HCT116 (cell line): Measurements from ENCODE around the gene ACRV1. TPM values are rescaled to one million over a fixed set of nuclear protein-coding genes. Genes with fewer than 3 reads are reported as not detected.

ENCODE experiments used
- ATAC-seq: fragments of 200-7000 bp; cut with Tn5 transposase; 2 replicates; pipeline ENCODE4 v1.9.1; 2020; ENCODE audit warnings: mild to moderate bottlenecking, moderate library complexity
- BruUV-seq: library from RNA; stranded (reverse); fragments of 400-500 nt; replicated peaks from 2 replicates; lab custom pipeline; 2021; lab: Mats Ljungman, UMichigan
- CTCF ChIA-PET: fragments of 300-600 bp; sonication (Branson Sonifier 250); formaldehyde crosslinking; loops from one replicate; lab custom pipeline; 2021; ENCODE audit warnings: antibody characterized with exemption; lab: Charles Lee
- POLR2A ChIA-PET: fragments of 300-600, 350-600 bp; sonication (Branson Sonifier 250); formaldehyde crosslinking; loops from one replicate; lab custom pipeline; 2021; ENCODE audit warnings: antibody characterized with exemption; lab: Charles Lee
- RAD21 ChIA-PET, 2 experiments: fragments of 300-600 bp; sonication (Branson Sonifier 250); formaldehyde crosslinking; loops; one replicate each; lab custom pipeline; 2023; ENCODE audit warnings: low total read pairs in 2 of 2; ENCODE audit not compliant: uncharacterized antibody in 2 of 2, unreplicated experiment in 2 of 2, low non-redundant PET in 1 of 2; lab: Charles Lee
- DNase-seq: peaks from one replicate; pipeline ENCODE4 v3.0.0-alpha.2; 2010; ENCODE audit warnings: low read depth, low spot score
- H2AFZ ChIP-seq: fragments of 200-600 bp; shearing (Covaris generic), sonication (generic); 2 replicates; pipeline ENCODE4 v1.6.1; 2017; ENCODE audit warnings: low read depth, mixed run types, mixed read lengths, antibody characterized with exemption, low read length; ENCODE audit not compliant: poor library complexity, severe bottlenecking
- H3K27ac ChIP-seq: 2 replicates; pipeline ENCODE4 v1.5.1; 2012; ENCODE audit warnings: low read depth, low read length
- H3K27me3 ChIP-seq: fragments of 200-600 bp; sonication (generic); 2 replicates; pipeline ENCODE4 v1.6.1; 2016; ENCODE audit warnings: mixed run types, low read length, mixed read lengths; ENCODE audit not compliant: insufficient read depth
- H3K36me3 ChIP-seq, 2 experiments: fragments of 200-500 bp in 1 of 2; fragments of 200-600 bp in 1 of 2; sonication (Bioruptor generic) in 1 of 2; sonication (generic) in 1 of 2; 2 replicates each; pipeline versions ENCODE4 v1.5.1 to v1.6.1; 2014 to 2016; ENCODE audit warnings: low read length in 2 of 2, inconsistent platforms in 1 of 2, mixed read lengths in 1 of 2, mixed run types in 1 of 2; ENCODE audit not compliant: insufficient read depth in 2 of 2, control insufficient read depth in 1 of 2
- H3K4me1 ChIP-seq, 2 experiments: fragments of 200-600 bp in 1 of 2; sonication (generic) in 1 of 2; 2 replicates each; pipeline versions ENCODE4 v1.5.1 to v1.6.1; 2012 to 2017; ENCODE audit warnings: low read length in 2 of 2, inconsistent platforms in 1 of 2, mild to moderate bottlenecking in 1 of 2, mixed read lengths in 1 of 2, mixed run types in 1 of 2, moderate library complexity in 1 of 2; ENCODE audit not compliant: insufficient read depth in 2 of 2, control insufficient read depth in 1 of 2
- H3K4me2 ChIP-seq: fragments of 200-600 bp; sonication (generic); 2 replicates; pipeline ENCODE4 v1.6.1; 2017; ENCODE audit warnings: mixed run types, low read length, mixed read lengths
- H3K4me3 ChIP-seq, 2 experiments: fragments of 200-600 bp in 1 of 2; sonication (generic) in 1 of 2; replicated peaks in 1 of 2; 2 replicates each; pipeline ENCODE4 v1.5.1; 2011 to 2016; ENCODE audit warnings: low read length in 2 of 2, control low read depth in 1 of 2, low read depth in 1 of 2, mild to moderate bottlenecking in 1 of 2, mixed read lengths in 1 of 2, mixed run types in 1 of 2
- H3K79me2 ChIP-seq: fragments of 200-600 bp; sonication (generic); 2 replicates; pipeline ENCODE4 v1.6.1; 2017; ENCODE audit warnings: mild to moderate bottlenecking, mixed run types, low read length, moderate library complexity, mixed read lengths; ENCODE audit not compliant: insufficient read depth
- H3K9ac ChIP-seq: fragments of 200-600 bp; sonication (generic); 2 replicates; pipeline ENCODE4 v1.6.1; 2016; ENCODE audit warnings: low read length, mixed read lengths
- H3K9me2 ChIP-seq: fragments of 200-600 bp; sonication (generic), shearing (Covaris generic); 2 replicates; pipeline ENCODE4 v1.6.1; 2017; ENCODE audit warnings: mixed run types, mild to moderate bottlenecking, moderate library complexity; ENCODE audit not compliant: insufficient read depth
- H3K9me3 ChIP-seq, 2 experiments: fragments of 200-500 bp in 1 of 2; fragments of 200-600 bp in 1 of 2; sonication (Bioruptor generic) in 1 of 2; sonication (generic) in 1 of 2; 2 replicates each; pipeline ENCODE4 v1.6.1; 2014 to 2017; ENCODE audit warnings: low read length in 2 of 2, mixed read lengths in 2 of 2, inconsistent platforms in 1 of 2, low read depth in 1 of 2, mild to moderate bottlenecking in 1 of 2, mixed run types in 1 of 2, moderate library complexity in 1 of 2; ENCODE audit not compliant: control insufficient read depth in 1 of 2, insufficient read depth in 1 of 2
- H4K20me1 ChIP-seq: fragments of 200-600 bp; sonication (generic), shearing (Covaris generic); 2 replicates; pipeline ENCODE4 v1.6.1; 2017; ENCODE audit warnings: mixed run types, mild to moderate bottlenecking, moderate library complexity; ENCODE audit not compliant: insufficient read depth
- ATF3 ChIP-seq: IDR thresholded peaks from 2 replicates; pipeline ENCODE4 v1.6.1; 2012
- CEBPB ChIP-seq: IDR thresholded peaks from 2 replicates; pipeline ENCODE4 v1.6.1; 2012; ENCODE audit warnings: low read depth
- CTCF ChIP-seq, 3 experiments: fragments of 200-600 bp in 1 of 3; sonication (generic) in 1 of 3; IDR thresholded peaks in 2 of 3; conservative IDR thresholded peaks in 1 of 3; 2 replicates each; pipeline ENCODE4 v1.5.1; 2012 to 2017; ENCODE audit warnings: low read depth in 2 of 3, low read length in 2 of 3, antibody characterized with exemption in 1 of 3, borderline replicate concordance in 1 of 3, control low read depth in 1 of 3, mild to moderate bottlenecking in 1 of 3, mixed read lengths in 1 of 3, mixed run types in 1 of 3, moderate library complexity in 1 of 3; ENCODE audit not compliant: insufficient read depth in 1 of 3
- EGR1 ChIP-seq: IDR thresholded peaks from 2 replicates; pipeline ENCODE4 v1.6.1; 2012; ENCODE audit warnings: low read depth
- ELF1 ChIP-seq: IDR thresholded peaks from 2 replicates; pipeline ENCODE4 v1.6.1; 2012; ENCODE audit warnings: low read depth, borderline replicate concordance
- EZH2 ChIP-seq: fragments of 200-600 bp; sonication (generic); IDR thresholded peaks from 2 replicates; pipeline ENCODE4 v1.6.1; 2017; ENCODE audit warnings: antibody characterized with exemption, mixed run types
- EZH2phosphoT487 ChIP-seq: fragments of 200-600 bp; IDR thresholded peaks from 2 replicates; pipeline ENCODE4 v1.6.1; 2018; ENCODE audit warnings: antibody characterized with exemption, borderline replicate concordance
- FOSL1 ChIP-seq: IDR thresholded peaks from 2 replicates; pipeline ENCODE4 v1.6.1; 2012; ENCODE audit warnings: low read depth
- JUND ChIP-seq: IDR thresholded peaks from 2 replicates; pipeline ENCODE4 v1.6.1; 2012
- MAX ChIP-seq: IDR thresholded peaks from 2 replicates; pipeline ENCODE4 v1.6.1; 2012
- POLR2A ChIP-seq: IDR thresholded peaks from 2 replicates; pipeline ENCODE4 v1.7.0; 2011; ENCODE audit warnings: borderline replicate concordance; ENCODE audit not compliant: insufficient read depth, insufficient read length; ENCODE audit errors: extremely low read depth
- POLR2AphosphoS5 ChIP-seq: IDR thresholded peaks from 2 replicates; pipeline ENCODE4 v1.6.1; 2011; ENCODE audit warnings: mild to moderate bottlenecking, low read depth, low read length, moderate library complexity
- RAD21 ChIP-seq: IDR thresholded peaks from 2 replicates; pipeline ENCODE4 v1.6.1; 2012; ENCODE audit warnings: low read depth, mild to moderate bottlenecking
- REST ChIP-seq: IDR thresholded peaks from 2 replicates; pipeline ENCODE4 v1.6.1; 2012; ENCODE audit warnings: low read depth
- SIN3A ChIP-seq: IDR thresholded peaks from 2 replicates; pipeline ENCODE4 v1.6.1; 2012; ENCODE audit warnings: low read depth
- SRF ChIP-seq: IDR thresholded peaks from 2 replicates; pipeline ENCODE4 v1.6.1; 2012; ENCODE audit warnings: low read depth
- YY1 ChIP-seq: IDR thresholded peaks from 2 replicates; pipeline ENCODE4 v1.6.1; 2011; ENCODE audit warnings: low read length, low read depth, moderate library complexity, mild to moderate bottlenecking; ENCODE audit not compliant: insufficient replicate concordance; ENCODE audit errors: extremely low read depth
- ZFX ChIP-seq: fragments of 450-650 bp; IDR thresholded peaks from 2 replicates; pipeline ENCODE4 v1.6.1; 2017
- ZNF274 ChIP-seq: fragments of 200-500 bp; sonication (Bioruptor generic); IDR thresholded peaks from 2 replicates; pipeline ENCODE4 v1.6.1; 2014; ENCODE audit warnings: mild to moderate bottlenecking, low read depth, low read length, inconsistent platforms
- intact Hi-C: fragments of 100-400 bp; cut with micrococcal nuclease; formaldehyde crosslinking; loops from 2 replicates; pipeline ENCODE4 v1.10.0; 2022
- total RNA-seq: library from RNA; stranded (reverse); gene quantifications from one replicate; pipeline ENCODE4 v1.2.1, GENCODE V29; 2021; ENCODE audit not compliant: unreplicated experiment

ACRV1 gene
- total RNA-seq, 1 experiment from 2014 or later, result not detected

- no peak overlapping the region for H3K9ac ChIP-seq
- H3K9me3 ChIP-seq, result no peaks in the 10 kb centered on the region
- no peaks in the 10 kb centered on the region for H3K27me3 ChIP-seq
- H3K4me3 ChIP-seq, result no peak overlapping the region
- ChIA-PET POLR2A (no interaction called here), RAD21 (no interaction called here), CTCF (no interaction called here)
- no peak overlapping the region for H3K27ac ChIP-seq
- no peak for ATAC-seq
- intact Hi-C loops, result no loop called here
- peaks cover 18 to 34% of the 10 kb centered on the region in 2 experiments for H3K36me3 ChIP-seq
- no peaks in the 10 kb centered on the region for H3K4me1 ChIP-seq
- DNase-seq, result no peak
- H4K20me1 ChIP-seq, result peaks cover 3% of the 10 kb centered on the region; the same call in 1 of the 2 replicates
- H3K9me2 ChIP-seq, result no peaks in the 10 kb centered on the region
- no peak overlapping the region for H3K4me2 ChIP-seq
- TF ChIP-seq SRF, result no peak
- TF ChIP-seq ZNF274, result no peak
- TF ChIP-seq YY1, result no peak
- TF ChIP-seq ZFX, result no peak
- TF ChIP-seq POLR2AphosphoS5, result no peak
- TF ChIP-seq POLR2A, result no peak
- TF ChIP-seq MAX, result no peak
- TF ChIP-seq FOSL1, result no peak
- no peak for TF ChIP-seq SIN3A
- TF ChIP-seq RAD21, result no peak
- TF ChIP-seq EZH2phosphoT487, result no peak
- TF ChIP-seq EGR1, result no peak
- TF ChIP-seq JUND, result no peak
- no peak for TF ChIP-seq REST
- TF ChIP-seq CTCF (IDR thresholded peaks at IDR 0.05 in 2 of 3, conservative IDR thresholded peaks at IDR 0.05 in 1 of 3; ENCODE audit: borderline replicate concordance in 1 of 3, insufficient read depth in 1 of 3, low read depth in 2 of 3, low read length in 2 of 3), result no peak
- no peak for TF ChIP-seq EZH2
- TF ChIP-seq ATF3, result no peak
- TF ChIP-seq ELF1, result no peak
- no peak for TF ChIP-seq CEBPB
- no peak overlapping the region for H2AFZ ChIP-seq
- 0 out of 2 replicates have a peak, but pooled peaks cover 3% of the 10 kb centered on the region for H3K79me2 ChIP-seq
- BruUV-seq, result no TSS peak
These were observed 42.3 kb downstream of the ACRV1 start for GRCh38 chr11:125638315-125638714.
